Kidney tubule cell (primary cell): Measurements from ENCODE around the gene KCTD20.

ENCODE experiments used
- DNase-seq: peaks from one replicate; pipeline ENCODE4 v3.0.0-alpha.2; 2018; ENCODE audit warnings: low spot score

The KCTD20 gene

GRCh38 chr6:36536873-36537547, 94.2 kb downstream of the KCTD20 start:
- no peak for DNase-seq

DNA sequence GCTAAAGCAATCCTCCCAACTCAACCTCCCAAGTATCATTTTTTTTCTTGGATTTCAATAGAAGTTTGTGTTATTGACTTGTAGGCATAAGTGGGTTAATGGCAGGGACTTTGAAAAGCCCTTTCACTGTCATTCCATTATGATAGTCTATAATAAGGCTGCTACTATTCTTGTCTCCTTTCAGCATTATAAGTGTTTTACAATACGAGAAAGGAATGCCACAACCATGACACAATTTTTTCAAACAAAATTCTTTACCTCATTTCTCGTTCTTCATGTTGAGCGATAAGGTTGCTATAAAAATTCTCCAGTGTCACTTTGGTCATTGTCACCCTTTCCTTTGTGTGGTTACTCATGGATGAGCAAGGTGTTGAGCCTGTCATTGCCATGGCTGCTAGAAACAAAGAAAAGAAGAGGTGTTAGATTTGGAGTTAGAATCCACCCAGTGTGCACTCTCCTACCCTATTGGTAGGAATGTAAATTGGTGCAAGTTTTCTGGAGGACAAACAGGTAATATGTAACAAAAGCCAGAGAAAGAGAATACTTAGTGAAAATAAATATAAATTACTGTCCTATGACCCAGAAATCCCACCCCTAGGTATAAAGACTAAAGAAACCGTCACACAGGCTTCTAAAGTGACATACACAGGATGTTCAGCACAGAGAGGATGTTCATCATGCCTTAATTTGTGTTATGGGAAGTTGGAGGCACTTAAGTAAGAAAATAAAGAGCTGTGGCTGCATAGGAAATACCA, 97.2 kb downstream of the KCTD20 start:
- DNase-seq, result no peak
